NCI-H2081 treated with DMSO at 0.1 percent for 48 hours (cell line): ENCODE data around the gene UGDH.
"Not testable (repeated sequence)": the region's sequence is repeated elsewhere in the genome, so short reads cannot be mapped to it uniquely, and the experiment has no call there.

Experiments
- DNase-seq: peaks from one replicate; lab custom pipeline; 2025; lab: John Stamatoyannopoulos, UW

The UGDH gene

GRCh38 chr4:39527296-39528060 is at the start of gene UGDH:
UGDH (minus strand) TSS chr4:39527439; CDS start chr4:39521512, 5,927 bp downstream.
- peak; percentile 77 for DNase-seq

GRCh38 chr4:39574946-39575345 is 47.7 kb upstream of the UGDH start:
- DNase-seq = no peak

GRCh38 chr4:39571504-39571903 is 44.3 kb upstream of the UGDH start:
- no peak for DNase-seq

- DNase-seq = no peak
Measured at GRCh38 chr4:39571054-39571453, 43.8 kb upstream of the UGDH start.

- DNase-seq = no peak
Measured at GRCh38 chr4:39569209-39569608, 42.0 kb upstream of the UGDH start.

- no peak for DNase-seq
Measured at GRCh38 chr4:39568805-39569204, 41.6 kb upstream of the UGDH start.

GRCh38 chr4:39565878-39566600 is 38.8 kb upstream of the UGDH start:
- no peak for DNase-seq

- no peak for DNase-seq
Measured at GRCh38 chr4:39563346-39563847, 36.2 kb upstream of the UGDH start.

GRCh38 chr4:39562792-39563191 is 35.6 kb upstream of the UGDH start:
- no peak for DNase-seq

- no peak for DNase-seq
Measured at GRCh38 chr4:39559626-39560025, 32.4 kb upstream of the UGDH start.

GRCh38 chr4:39555472-39555871 is 28.2 kb upstream of the UGDH start:
- DNase-seq = no peak

GRCh38 chr4:39548425-39549067 is 21.3 kb upstream of the UGDH start:
- DNase-seq = no peak

- peak; percentile 31 for DNase-seq
Measured at GRCh38 chr4:39544580-39545315, 17.5 kb upstream of the UGDH start.

- not testable (repeated sequence) for DNase-seq
Measured at GRCh38 chr4:39544080-39544479, 16.8 kb upstream of the UGDH start.

GRCh38 chr4:39543034-39543433 is 15.8 kb upstream of the UGDH start:
- DNase-seq = no peak

GRCh38 chr4:39542611-39543012 is 15.4 kb upstream of the UGDH start:
- no peak for DNase-seq

- DNase-seq = no peak
Measured at GRCh38 chr4:39541987-39542610, 14.9 kb upstream of the UGDH start.

GRCh38 chr4:39539089-39539611 is 11.9 kb upstream of the UGDH start:
- DNase-seq = no peak

GRCh38 chr4:39533541-39533940 is 6.3 kb upstream of the UGDH start:
- DNase-seq = no peak

GRCh38 chr4:39532237-39532636 is 5.0 kb upstream of the UGDH start:
- not testable (repeated sequence) for DNase-seq

GRCh38 chr4:39530682-39531081 is 3.4 kb upstream of the UGDH start:
- no peak for DNase-seq
